Fibroblast of the aortic adventitia (primary cell): Measurements from ENCODE around the gene CANT1. TPM values are rescaled to one million over a fixed set of nuclear protein-coding genes. Genes with fewer than 3 reads are reported as not detected.
"Not testable (repeated sequence)": the region's sequence is repeated elsewhere in the genome, so short reads cannot be mapped to it uniquely, and the experiment has no call there.

Source experiments
- DNase-seq: peaks from one replicate; pipeline ENCODE4 v3.0.0-alpha.2; 2010; ENCODE audit warnings: low read depth
- H3K4me3 ChIP-seq: 2 replicates; pipeline ENCODE4 v1.5.1; 2011; ENCODE audit warnings: low read depth, mild to moderate bottlenecking, control low read depth, low read length, moderate library complexity
- total RNA-seq: library from RNA; depleted of rRNA; stranded (reverse); fragments of >200 nt; gene quantifications from 2 replicates; pipeline ENCODE4 v1.2.3, GENCODE V29; 2012; ENCODE audit warnings: low replicate concordance
- TF ChIP-seq, protein P1 (sequence below): IDR thresholded peaks from 2 replicates; pipeline ENCODE4 v1.5.1; 2011; ENCODE audit warnings: mild to moderate bottlenecking, low read length, control low read depth, inconsistent platforms; ENCODE audit not compliant: insufficient read depth

Gene CANT1
- total RNA-seq, 1 donor: 53.0 TPM

DNA sequence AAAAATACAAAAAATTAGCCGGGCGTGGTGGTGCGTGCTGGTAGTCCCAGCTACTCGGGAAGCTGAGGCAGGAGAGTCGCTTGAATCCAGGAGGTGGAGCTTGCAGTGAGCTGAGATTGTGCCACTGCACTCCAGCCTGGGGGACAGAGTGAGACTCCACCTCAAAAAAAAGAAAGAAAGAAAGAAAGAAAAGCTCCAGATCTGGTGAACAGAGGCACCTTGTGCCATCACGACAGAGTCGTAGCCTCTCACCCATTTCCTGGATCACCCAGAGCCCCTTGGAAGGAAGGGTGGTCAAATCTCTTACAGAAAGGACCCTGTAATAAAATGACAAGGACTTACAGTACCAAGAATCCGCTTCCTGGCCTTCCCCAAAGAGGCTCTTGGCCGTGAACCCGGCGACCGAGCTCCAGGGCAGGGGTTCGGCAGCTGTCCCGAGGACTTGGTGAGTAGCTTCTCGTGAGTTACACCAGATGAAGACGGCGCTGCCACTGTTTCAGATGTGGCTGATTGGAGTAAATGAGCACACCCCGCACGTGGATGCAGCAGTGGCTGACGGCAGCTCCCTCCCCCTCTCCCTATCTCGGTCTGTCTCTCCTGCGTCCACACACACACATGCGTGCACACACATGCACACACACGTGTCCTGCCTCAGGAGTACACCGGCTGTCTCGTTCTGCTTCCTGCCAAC is 43.3 kb downstream of the CANT1 start:
- no peak for DNase-seq
- TF ChIP-seq, protein P1, sequence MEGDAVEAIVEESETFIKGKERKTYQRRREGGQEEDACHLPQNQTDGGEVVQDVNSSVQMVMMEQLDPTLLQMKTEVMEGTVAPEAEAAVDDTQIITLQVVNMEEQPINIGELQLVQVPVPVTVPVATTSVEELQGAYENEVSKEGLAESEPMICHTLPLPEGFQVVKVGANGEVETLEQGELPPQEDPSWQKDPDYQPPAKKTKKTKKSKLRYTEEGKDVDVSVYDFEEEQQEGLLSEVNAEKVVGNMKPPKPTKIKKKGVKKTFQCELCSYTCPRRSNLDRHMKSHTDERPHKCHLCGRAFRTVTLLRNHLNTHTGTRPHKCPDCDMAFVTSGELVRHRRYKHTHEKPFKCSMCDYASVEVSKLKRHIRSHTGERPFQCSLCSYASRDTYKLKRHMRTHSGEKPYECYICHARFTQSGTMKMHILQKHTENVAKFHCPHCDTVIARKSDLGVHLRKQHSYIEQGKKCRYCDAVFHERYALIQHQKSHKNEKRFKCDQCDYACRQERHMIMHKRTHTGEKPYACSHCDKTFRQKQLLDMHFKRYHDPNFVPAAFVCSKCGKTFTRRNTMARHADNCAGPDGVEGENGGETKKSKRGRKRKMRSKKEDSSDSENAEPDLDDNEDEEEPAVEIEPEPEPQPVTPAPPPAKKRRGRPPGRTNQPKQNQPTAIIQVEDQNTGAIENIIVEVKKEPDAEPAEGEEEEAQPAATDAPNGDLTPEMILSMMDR: no peak
- no peak overlapping the region for H3K4me3 ChIP-seq

DNA sequence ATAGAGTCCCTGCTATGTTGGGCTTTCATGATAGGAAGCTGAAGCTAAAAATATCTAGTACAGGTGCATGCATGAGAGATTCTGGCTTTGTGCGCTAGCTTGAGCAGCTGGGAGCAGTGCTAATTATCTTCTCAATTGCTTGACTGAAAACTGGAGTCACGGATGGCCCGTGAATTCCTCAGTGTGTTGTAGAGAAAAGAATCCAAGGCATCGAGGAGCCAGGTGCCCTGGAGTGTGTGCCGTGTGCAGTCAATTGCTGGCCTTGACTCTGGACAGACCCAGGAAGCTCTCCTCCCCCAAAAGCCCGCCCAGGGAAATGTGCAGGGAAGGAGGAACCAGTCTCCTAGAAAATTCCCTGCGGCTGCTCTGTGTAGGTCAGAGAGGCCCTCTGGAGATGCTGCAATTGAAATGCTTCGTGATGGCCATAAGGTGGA is 44.1 kb downstream of the CANT1 start:
- H3K4me3 ChIP-seq: no peak overlapping the region
- no peak for DNase-seq
- TF ChIP-seq, protein P1: no peak

DNA sequence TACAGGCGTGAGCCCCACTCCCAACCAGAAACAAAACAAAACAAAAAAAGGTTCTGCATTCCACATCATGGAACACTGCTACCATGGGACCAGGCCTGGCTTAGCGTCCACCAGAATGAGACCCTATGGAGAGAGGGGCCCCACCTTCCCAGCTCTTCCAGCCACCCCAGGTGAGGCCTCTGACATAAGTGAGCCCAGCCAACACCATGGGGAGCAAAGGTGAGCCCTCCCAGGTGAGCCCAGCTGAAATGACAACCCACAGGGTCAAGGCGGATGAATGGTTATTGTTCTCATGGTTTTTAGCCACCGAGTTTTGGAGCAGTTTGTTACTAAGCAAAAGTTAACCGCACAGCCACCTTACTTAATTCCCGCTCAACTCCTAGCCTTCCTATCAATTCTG is 46.2 kb downstream of the CANT1 start:
- H3K4me3 ChIP-seq: no peak overlapping the region
- TF ChIP-seq, protein P1: no peak
- no peak for DNase-seq

DNA sequence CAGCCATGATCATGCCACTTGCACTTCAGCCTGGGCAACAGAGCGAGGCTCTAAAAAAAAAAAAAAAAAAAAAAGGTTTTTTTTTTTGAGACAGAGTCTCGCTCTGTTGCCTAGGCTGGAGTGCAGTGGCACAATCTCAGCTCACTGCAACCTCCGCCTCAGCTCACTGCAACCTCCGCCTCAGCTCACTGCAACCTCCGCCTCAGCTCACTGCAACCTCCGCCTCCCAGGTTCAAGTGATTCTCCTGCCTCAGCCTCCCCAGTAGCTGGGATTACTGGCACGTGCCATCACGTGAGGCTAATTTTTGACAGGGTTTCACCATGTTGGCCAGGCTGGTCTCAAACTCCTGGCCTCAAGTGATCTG is 46.6 kb downstream of the CANT1 start:
- not testable (repeated sequence) for H3K4me3 ChIP-seq, DNase-seq

DNA sequence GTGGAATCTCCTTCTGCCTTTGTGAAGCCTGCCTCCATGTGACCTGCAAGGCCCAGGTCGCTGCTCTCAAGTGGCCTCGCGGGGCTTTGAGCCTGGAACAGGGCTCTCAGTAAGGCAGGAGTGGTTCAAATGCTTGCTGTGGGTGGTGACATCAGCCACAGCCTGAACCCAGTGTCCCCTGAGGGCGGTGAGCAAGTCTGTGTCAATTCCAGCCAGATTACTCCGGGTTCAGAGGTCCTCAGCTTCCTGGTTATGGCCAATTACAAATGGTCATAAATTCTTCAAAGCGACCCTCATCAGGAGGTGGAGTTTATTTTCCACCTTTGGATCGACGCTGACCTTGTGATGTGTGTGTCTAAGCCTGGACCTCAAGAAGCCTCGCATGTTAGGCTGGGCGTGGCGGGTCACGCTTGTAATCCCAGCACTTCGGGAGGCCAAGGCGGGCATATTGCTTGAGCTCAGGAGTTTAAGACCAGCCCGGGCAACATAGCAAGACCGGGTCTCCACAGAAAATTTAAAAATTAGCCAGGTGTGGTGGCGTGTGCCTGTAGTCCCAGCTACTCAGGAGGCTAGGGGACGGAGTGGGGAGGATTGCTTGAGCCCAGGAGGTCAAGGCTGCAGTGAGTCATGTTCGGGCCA is 47.1 kb downstream of the CANT1 start:
- no peak for DNase-seq
- TF ChIP-seq, protein P1: no peak
- H3K4me3 ChIP-seq: no peak overlapping the region

DNA sequence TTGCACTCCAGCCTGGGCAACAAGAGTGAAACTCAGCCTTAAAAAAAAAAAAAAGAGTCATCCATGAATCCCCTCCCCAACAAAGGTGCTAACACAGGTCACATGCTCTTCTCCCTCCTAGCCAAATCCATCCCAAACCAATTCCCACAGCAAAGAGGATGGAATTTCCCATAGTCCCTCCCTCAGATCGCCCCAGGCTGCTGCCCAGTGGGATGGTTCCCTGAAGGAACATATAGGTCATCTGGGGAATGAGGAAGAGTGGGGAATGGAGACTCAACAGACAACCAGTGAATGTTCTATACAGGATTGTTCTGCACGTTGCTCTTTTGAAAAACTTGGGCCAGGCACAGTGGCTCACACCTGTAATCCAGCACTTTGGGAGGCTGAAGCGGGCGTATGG is 48.0 kb downstream of the CANT1 start:
- TF ChIP-seq, protein P1: no peak
- DNase-seq: no peak
- H3K4me3 ChIP-seq: no peak overlapping the region

DNA sequence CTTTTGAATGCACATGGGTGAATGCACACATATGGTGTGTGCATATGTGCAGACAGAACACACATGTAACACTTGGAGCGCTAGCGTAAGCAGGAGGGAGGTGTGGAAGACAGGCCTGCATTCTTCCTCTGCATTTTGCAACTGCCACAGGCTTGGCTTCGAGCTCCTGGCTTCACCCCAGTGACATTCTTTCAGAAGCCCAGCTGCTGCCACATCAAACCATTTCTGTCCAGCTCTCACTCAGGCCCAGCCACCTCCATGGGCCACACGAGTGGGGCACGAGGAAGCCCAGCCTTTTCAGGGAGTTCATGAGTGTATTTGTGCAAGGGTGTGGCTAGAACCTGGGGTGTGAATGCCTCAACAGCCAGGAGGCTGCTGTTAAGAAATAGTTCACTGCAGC is 48.6 kb downstream of the CANT1 start:
- peak; percentile 70 for DNase-seq
- no peak overlapping the region for H3K4me3 ChIP-seq
- TF ChIP-seq, protein P1: peak; percentile 1
